Measurements from ENCODE around the gene MYO7B. TPM values are rescaled to one million over a fixed set of nuclear protein-coding genes. Genes with fewer than 3 reads are reported as not detected.
A peak's percentile ranks its signal among the peaks of the same experiment; 100 is the strongest.

The MYO7B gene
- total and polyA plus RNA-seq, 12 donors: 0.13 to 1.5 (median 0.32) TPM; not detected in 1

DNA sequence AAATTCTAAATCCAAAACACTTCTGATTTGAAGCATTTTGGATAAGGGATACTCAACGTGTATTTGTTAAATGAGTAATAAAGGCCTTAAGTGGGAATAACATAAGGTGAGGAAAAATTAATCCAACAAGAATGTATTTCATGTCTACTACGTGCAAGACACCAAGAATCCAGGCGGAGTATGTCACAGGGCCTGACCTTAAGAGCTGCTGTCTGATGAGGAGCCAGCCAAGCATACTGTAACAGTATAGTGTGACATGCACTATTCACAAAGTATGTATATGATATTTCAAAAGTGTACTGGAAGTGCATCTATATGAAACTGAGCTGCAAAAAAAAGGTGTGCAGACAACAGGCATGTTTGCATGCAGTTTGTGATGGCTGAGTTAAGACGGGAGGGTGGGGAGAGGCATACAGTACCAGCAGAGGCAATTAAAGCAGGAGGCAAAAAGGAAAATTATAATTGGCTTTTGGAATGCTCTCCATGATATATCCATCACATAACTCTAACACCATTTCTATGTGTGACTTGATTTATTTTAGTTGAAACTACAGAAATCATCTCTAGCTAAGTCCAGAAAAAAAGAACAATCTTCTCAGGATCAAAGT, 27.4 kb upstream of the MYO7B start:
- 73 to 78% (median 75%) methylated on average over 4 of the region's 4 CpGs for WGBS, 4 donors
- Histone ChIP-seq H3K4me3 (no peak overlapping the region), H3K9me3 (replicated peaks in 1 of 3) (no peaks in the 10 kb centered on the region), H3K27ac (peak overlapping the region; percentile 22 to 71 (median 48)), H3K36me3 (replicated peaks in 1 of 2) (peaks cover 0 to 19% of the 10 kb centered on the region in 2 donors), H3K27me3 (no peaks in the 10 kb centered on the region), H3K4me1 (replicated peaks in 1 of 2) (peaks cover 17 to 28% of the 10 kb centered on the region in 2 donors)
- no peak for TF ChIP-seq POLR2A (IDR thresholded peaks at IDR 0.05)
- TF ChIP-seq, protein P1, sequence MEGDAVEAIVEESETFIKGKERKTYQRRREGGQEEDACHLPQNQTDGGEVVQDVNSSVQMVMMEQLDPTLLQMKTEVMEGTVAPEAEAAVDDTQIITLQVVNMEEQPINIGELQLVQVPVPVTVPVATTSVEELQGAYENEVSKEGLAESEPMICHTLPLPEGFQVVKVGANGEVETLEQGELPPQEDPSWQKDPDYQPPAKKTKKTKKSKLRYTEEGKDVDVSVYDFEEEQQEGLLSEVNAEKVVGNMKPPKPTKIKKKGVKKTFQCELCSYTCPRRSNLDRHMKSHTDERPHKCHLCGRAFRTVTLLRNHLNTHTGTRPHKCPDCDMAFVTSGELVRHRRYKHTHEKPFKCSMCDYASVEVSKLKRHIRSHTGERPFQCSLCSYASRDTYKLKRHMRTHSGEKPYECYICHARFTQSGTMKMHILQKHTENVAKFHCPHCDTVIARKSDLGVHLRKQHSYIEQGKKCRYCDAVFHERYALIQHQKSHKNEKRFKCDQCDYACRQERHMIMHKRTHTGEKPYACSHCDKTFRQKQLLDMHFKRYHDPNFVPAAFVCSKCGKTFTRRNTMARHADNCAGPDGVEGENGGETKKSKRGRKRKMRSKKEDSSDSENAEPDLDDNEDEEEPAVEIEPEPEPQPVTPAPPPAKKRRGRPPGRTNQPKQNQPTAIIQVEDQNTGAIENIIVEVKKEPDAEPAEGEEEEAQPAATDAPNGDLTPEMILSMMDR (IDR thresholded peaks at IDR 0.05): no peak
- no peak for DNase-seq
- intact Hi-C loops (cut with DNase I): no loop called here

DNA sequence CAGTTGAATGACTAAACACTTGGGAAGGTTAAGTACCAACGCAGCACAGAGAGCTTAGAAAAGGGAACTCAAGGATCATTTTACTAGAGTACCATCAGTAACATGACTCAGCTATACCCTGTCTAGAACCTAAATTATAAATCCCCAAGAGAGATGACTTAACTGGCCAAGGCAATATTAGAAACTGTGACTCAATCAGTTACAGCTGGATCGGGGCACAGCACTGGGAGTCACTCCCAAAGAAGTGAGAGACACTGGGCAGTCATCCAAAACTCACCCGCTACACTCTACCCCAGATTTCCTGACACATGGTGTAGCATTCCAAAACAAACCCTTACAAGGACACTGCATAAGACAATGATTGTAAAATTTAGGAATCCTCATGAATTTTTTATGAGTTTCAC, 26.9 kb upstream of the MYO7B start:
- TF ChIP-seq, protein P1 (IDR thresholded peaks at IDR 0.05): no peak
- TF ChIP-seq POLR2A (IDR thresholded peaks at IDR 0.05): no peak
- Histone ChIP-seq H3K27ac (peak overlapping the region; percentile 6 to 75 (median 67)), H3K9me3 (replicated peaks in 1 of 3) (no peaks in the 10 kb centered on the region), H3K36me3 (replicated peaks in 1 of 2) (peaks cover 0 to 17% of the 10 kb centered on the region in 2 donors), H3K27me3 (no peaks in the 10 kb centered on the region), H3K4me3 (no peak overlapping the region), H3K4me1 (replicated peaks in 1 of 2) (peaks cover 17 to 31% of the 10 kb centered on the region in 2 donors)
- 0 to 8% (median 2%) methylated on average over 3 of the region's 3 CpGs for WGBS, 4 donors
- peak; percentile 82 to 96 (median 94) for DNase-seq
- intact Hi-C loops (cut with DNase I): no loop called here

DNA sequence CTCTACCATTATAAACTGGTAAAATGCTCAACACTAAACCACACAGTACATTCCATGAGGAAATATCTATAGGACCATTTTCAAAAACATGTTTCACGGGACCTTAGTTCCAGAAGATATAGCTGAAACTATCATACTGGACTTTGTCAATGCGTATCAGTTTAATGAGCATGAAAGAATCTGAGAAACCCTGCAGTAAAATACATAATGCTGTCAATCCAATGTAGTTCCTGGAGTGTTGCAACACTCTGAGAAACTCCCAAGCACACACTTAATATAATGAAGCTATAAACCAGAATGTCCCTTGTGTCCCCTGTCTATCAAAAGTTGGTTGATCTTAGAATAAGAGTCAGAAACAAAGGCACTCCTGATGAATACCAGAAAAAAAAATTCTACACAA, 25.4 kb upstream of the MYO7B start:
- WGBS, 4 donors: 91 to 98% (median 95%) methylated on average over 2 of the region's 2 CpGs
- peaks cover 0 to 8% of the 10 kb centered on the region in 2 donors for H3K36me3 ChIP-seq (replicated peaks in 1 of 2)
- DNase-seq: no peak
- H3K4me3 ChIP-seq: no peak overlapping the region
- no peaks in the 10 kb centered on the region for H3K9me3 ChIP-seq (replicated peaks in 1 of 3)
- H3K27ac ChIP-seq: no peak overlapping the region
- peaks cover 17 to 37% of the 10 kb centered on the region in 2 donors for H3K4me1 ChIP-seq (replicated peaks in 1 of 2)
- TF ChIP-seq, protein P1 (IDR thresholded peaks at IDR 0.05): no peak
- no peak for TF ChIP-seq POLR2A (IDR thresholded peaks at IDR 0.05)
- H3K27me3 ChIP-seq: no peaks in the 10 kb centered on the region
- intact Hi-C loops (cut with DNase I): no loop called here

DNA sequence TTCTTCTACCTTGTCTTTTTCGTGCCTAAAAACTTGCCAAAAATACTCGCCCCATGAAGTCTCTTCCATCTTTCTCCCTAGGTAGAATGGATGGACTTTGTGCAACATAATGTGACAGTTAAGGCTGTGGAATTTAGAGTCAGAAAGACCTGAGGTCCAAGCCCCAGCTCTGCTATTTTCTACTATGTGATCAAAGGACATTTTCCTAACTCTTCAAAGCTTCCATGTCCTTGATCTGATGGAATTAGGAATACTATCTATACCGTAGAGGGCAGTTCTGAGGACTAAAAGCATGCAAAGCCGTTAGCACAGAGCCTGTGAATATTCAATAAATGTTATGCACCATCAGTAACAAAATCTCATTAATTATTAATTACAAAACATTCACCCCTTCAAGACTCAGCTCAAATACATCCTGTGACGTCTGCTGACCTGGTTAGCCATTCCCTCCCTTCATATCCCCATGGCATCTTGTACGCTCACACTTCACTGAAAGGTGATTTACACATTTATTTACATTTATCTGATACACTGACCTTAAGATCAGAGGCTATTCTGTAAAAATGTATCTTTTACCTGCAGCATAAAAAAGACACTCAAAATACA, 24.3 kb upstream of the MYO7B start:
- Histone ChIP-seq H3K4me1 (replicated peaks in 1 of 2) (peaks cover 17 to 42% of the 10 kb centered on the region in 2 donors), H3K9me3 (replicated peaks in 1 of 3) (no peaks in the 10 kb centered on the region), H3K4me3 (no peak overlapping the region), H3K27ac (no peak overlapping the region), H3K36me3 (replicated peaks in 1 of 2) (peaks cover 0 to 4% of the 10 kb centered on the region in 2 donors), H3K27me3 (no peaks in the 10 kb centered on the region)
- TF ChIP-seq, protein P1 (IDR thresholded peaks at IDR 0.05): no peak
- TF ChIP-seq POLR2A (IDR thresholded peaks at IDR 0.05): no peak
- 73 to 81% (median 81%) methylated on average over 6 of the region's 6 CpGs for WGBS, 4 donors
- intact Hi-C loops (cut with DNase I): no loop called here
- no peak for DNase-seq
